ENCODE measurements around the gene LGALS8.

- TF ChIP-seq EGR1 (IDR thresholded peaks at IDR 0.05) (no peak), YY1 (IDR thresholded peaks at IDR 0.05; ENCODE audit: low read depth) (no peak), CEBPB (IDR thresholded peaks at IDR 0.05) (no peak), EP300 (IDR thresholded peaks at IDR 0.05; ENCODE audit: borderline replicate concordance) (no peak), RAD21 (IDR thresholded peaks at IDR 0.05; ENCODE audit: low read depth) (no peak), TAF1 (IDR thresholded peaks at IDR 0.05; ENCODE audit: low read depth) (no peak), TEAD4 (IDR thresholded peaks at IDR 0.05) (no peak), NFIC (IDR thresholded peaks at IDR 0.05) (no peak), MAX (IDR thresholded peaks at IDR 0.05) (no peak)
Measured at GRCh38 chr1:236515443-236515958, 8.3 kb upstream of the LGALS8 start.

Measured in Ishikawa (cell line).